GM12878 (cell line): ENCODE data around the gene SP1. TPM values are rescaled to one million over a fixed set of nuclear protein-coding genes. Genes with fewer than 3 reads are reported as not detected.

ENCODE experiments used
- BMI1 ChIP-seq: fragments of 450-650 bp; IDR thresholded peaks from 2 replicates; pipeline ENCODE4 v1.6.1; 2016; ENCODE audit warnings: mild to moderate bottlenecking, moderate library complexity, borderline replicate concordance
- ESRRA ChIP-seq: IDR thresholded peaks from 2 replicates; pipeline ENCODE4 v1.6.1; 2012; ENCODE audit warnings: mild to moderate bottlenecking, low read length, improper control_type of control experiment
- KAT2A ChIP-seq: conservative IDR thresholded peaks from 2 replicates; pipeline ENCODE4 v1.6.1; 2011; ENCODE audit warnings: low read depth, low read length; ENCODE audit not compliant: control insufficient read depth
- NR2C2 ChIP-seq: IDR thresholded peaks from 2 replicates; pipeline ENCODE4 v1.6.1; 2011; ENCODE audit warnings: borderline replicate concordance, low read depth; ENCODE audit not compliant: control insufficient read depth, insufficient read length
- POU2F2 ChIP-seq: IDR thresholded peaks from 3 replicates; pipeline ENCODE4 v1.6.1; 2011; ENCODE audit warnings: low read depth, mild to moderate bottlenecking, low read length, borderline replicate concordance
- RCOR1 ChIP-seq: conservative IDR thresholded peaks from 2 replicates; pipeline ENCODE4 v1.6.1; 2012; ENCODE audit warnings: low read depth, low read length, improper control_type of control experiment
- RUNX3 ChIP-seq: IDR thresholded peaks from 2 replicates; pipeline ENCODE4 v1.6.1; 2012; ENCODE audit warnings: low read length, inconsistent platforms
- SIN3A ChIP-seq: IDR thresholded peaks from 2 replicates; pipeline ENCODE4 v1.6.1; 2012; ENCODE audit warnings: low read depth, low read length, improper control_type of control experiment
- ZZZ3 ChIP-seq: IDR thresholded peaks from 2 replicates; pipeline ENCODE4 v1.6.1; 2011; ENCODE audit warnings: low read depth; ENCODE audit not compliant: control insufficient read depth, insufficient read length
- polyA plus RNA-seq, 11 experiments: library from polyadenylated mRNA; depleted of rRNA in 4 of 11; unstranded in 6 of 11; stranded (reverse) in 5 of 11; fragments of >200 nt; fragmentation: Nextera tagmentation in 4 of 11; fragmentation: Illumina TruSeq in 1 of 11; extraction: Ambion mirVana in 4 of 11; extraction: Trizol in 1 of 11; gene quantifications; 1 replicate in 1 of 11; 2 replicates in 10 of 11; pipeline versions ENCODE4 v1.2.1 to v1.2.3, GENCODE V29; 2011 to 2016; ENCODE audit warnings: inconsistent platforms in 2 of 11, missing spikeins in 2 of 11, low read depth in 1 of 11
- total RNA-seq, 4 experiments: library from RNA; depleted of rRNA in 3 of 4; stranded (reverse); fragments of >200 nt in 3 of 4; fragmentation: Illumina TruSeq in 1 of 4; extraction: Trizol in 1 of 4; gene quantifications; 2 replicates each; pipeline versions ENCODE4 v1.2.1 to v1.2.3, GENCODE V29; 2013 to 2021
- TF ChIP-seq, protein P1 (sequence below): fragments of 450-650 bp; formaldehyde crosslinking; IDR thresholded peaks from 2 replicates; pipeline ENCODE4 v1.5.0; 2022; ENCODE audit warnings: mild to moderate bottlenecking, missing genetic modification characterization

SP1 gene
- total and polyA plus RNA-seq, 10 of the 15 experiments (the other 5 are each of a cell fraction or from before 2014, with no cell fraction given) = 3.3 to 52.0 (median 25.2) TPM

DNA sequence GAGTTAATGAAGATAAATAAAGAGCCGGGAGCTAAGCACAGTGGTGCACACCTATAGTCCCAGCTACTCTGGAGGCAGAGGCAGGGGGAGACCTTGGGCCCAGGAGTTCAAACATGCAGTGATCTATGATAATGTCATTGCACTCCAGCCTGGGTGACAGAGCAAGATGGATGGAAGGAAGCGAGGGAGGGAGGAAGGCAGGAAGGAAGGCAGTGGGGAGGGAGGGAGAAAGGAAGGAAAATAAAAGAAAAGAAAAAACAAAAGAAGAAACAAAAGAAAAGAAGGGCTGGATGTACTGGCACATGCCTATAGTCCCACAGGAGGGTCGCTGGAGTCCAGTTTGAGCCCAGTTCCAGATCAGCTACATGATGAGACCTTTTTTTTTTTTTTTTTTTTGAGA is 24.9 kb upstream of the SP1 start (continued):
- TF ChIP-seq, protein P1, sequence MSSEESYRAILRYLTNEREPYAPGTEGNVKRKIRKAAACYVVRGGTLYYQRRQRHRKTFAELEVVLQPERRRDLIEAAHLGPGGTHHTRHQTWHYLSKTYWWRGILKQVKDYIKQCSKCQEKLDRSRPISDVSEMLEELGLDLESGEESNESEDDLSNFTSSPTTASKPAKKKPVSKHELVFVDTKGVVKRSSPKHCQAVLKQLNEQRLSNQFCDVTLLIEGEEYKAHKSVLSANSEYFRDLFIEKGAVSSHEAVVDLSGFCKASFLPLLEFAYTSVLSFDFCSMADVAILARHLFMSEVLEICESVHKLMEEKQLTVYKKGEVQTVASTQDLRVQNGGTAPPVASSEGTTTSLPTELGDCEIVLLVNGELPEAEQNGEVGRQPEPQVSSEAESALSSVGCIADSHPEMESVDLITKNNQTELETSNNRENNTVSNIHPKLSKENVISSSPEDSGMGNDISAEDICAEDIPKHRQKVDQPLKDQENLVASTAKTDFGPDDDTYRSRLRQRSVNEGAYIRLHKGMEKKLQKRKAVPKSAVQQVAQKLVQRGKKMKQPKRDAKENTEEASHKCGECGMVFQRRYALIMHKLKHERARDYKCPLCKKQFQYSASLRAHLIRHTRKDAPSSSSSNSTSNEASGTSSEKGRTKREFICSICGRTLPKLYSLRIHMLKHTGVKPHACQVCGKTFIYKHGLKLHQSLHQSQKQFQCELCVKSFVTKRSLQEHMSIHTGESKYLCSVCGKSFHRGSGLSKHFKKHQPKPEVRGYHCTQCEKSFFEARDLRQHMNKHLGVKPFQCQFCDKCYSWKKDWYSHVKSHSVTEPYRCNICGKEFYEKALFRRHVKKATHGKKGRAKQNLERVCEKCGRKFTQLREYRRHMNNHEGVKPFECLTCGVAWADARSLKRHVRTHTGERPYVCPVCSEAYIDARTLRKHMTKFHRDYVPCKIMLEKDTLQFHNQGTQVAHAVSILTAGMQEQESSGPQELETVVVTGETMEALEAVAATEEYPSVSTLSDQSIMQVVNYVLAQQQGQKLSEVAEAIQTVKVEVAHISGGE (CRISPR knock-in tag) = no peak
- TF ChIP-seq POU2F2 = no peak
- no peak for TF ChIP-seq SIN3A
- TF ChIP-seq ESRRA = no peak
- TF ChIP-seq RCOR1 = no peak
- TF ChIP-seq NR2C2 = no peak
- TF ChIP-seq RUNX3 = no peak
- TF ChIP-seq KAT2A = no peak
- TF ChIP-seq ZZZ3 = no peak
- no peak for TF ChIP-seq BMI1
